NCI-H82 treated with DMSO at 0.1 percent for 48 hours (cell line): ENCODE measurements around the gene PODXL2.
"Not testable (repeated sequence)": the region's sequence is repeated elsewhere in the genome, so short reads cannot be mapped to it uniquely, and the experiment has no call there.

Experiments
- DNase-seq: peaks from one replicate; lab custom pipeline; 2025; ENCODE audit not compliant: unreplicated experiment; lab: John Stamatoyannopoulos, UW

PODXL2 gene

GRCh38 chr3:127654993-127655392 lies 26.0 kb downstream of the PODXL2 start:
- not testable (repeated sequence) for DNase-seq

- no peak for DNase-seq
These were observed 26.7 kb downstream of the PODXL2 start for GRCh38 chr3:127655641-127656040.

GRCh38 chr3:127656906-127657305 lies 27.9 kb downstream of the PODXL2 start:
- no peak for DNase-seq

- no peak for DNase-seq
These were observed 29.2 kb downstream of the PODXL2 start for GRCh38 chr3:127658234-127658633.

GRCh38 chr3:127660621-127661251 lies 31.8 kb downstream of the PODXL2 start:
- DNase-seq: no peak

- no peak for DNase-seq
These were observed 32.6 kb downstream of the PODXL2 start for GRCh38 chr3:127661600-127661999.

GRCh38 chr3:127662001-127662469 lies 33.0 kb downstream of the PODXL2 start:
- no peak for DNase-seq

- DNase-seq: no peak
These were observed 34.2 kb downstream of the PODXL2 start for GRCh38 chr3:127663151-127663550.

- DNase-seq: no peak
These were observed 36.2 kb downstream of the PODXL2 start for GRCh38 chr3:127665165-127665564.

GRCh38 chr3:127665586-127665985 lies 36.6 kb downstream of the PODXL2 start:
- no peak for DNase-seq

GRCh38 chr3:127666676-127667075 lies 37.7 kb downstream of the PODXL2 start:
- no peak for DNase-seq

- no peak for DNase-seq
These were observed 38.2 kb downstream of the PODXL2 start for GRCh38 chr3:127667119-127667681.

GRCh38 chr3:127668906-127669305 lies 39.9 kb downstream of the PODXL2 start:
- no peak for DNase-seq

- no peak for DNase-seq
These were observed 40.7 kb downstream of the PODXL2 start for GRCh38 chr3:127669541-127670228.

GRCh38 chr3:127670229-127670559 lies 41.2 kb downstream of the PODXL2 start:
- DNase-seq: no peak

GRCh38 chr3:127670761-127671522 lies 42.0 kb downstream of the PODXL2 start:
- DNase-seq: no peak

- no peak for DNase-seq
These were observed 42.8 kb downstream of the PODXL2 start for GRCh38 chr3:127671523-127672428.

- DNase-seq: peak; percentile 41
These were observed 43.6 kb downstream of the PODXL2 start, which contains the start of gene ABTB1 for GRCh38 chr3:127672429-127673190. Gene ABTB1, plus strand, starts transcription at chr3:127672952. Its CDS starts 74 bp downstream, at chr3:127673026.

- no peak for DNase-seq
These were observed 44.5 kb downstream of the PODXL2 start for GRCh38 chr3:127673191-127674100.
